OCI-LY3 (cell line): ENCODE data around the gene MYCBP2.

ENCODE experiments used
- EZH2phosphoT487 ChIP-seq: fragments of 200-600 bp; shearing (Covaris generic); IDR thresholded peaks from 2 replicates; pipeline ENCODE4 v1.6.1; 2018; ENCODE audit warnings: antibody characterized with exemption, mixed run types, low read depth
- TF ChIP-seq, protein P1 (sequence below): fragments of 200-600, 300-600 bp; sonication (generic); IDR thresholded peaks from 2 replicates; pipeline ENCODE4 v1.5.1; 2014; ENCODE audit warnings: antibody characterized with exemption, low read length, low read depth

DNA sequence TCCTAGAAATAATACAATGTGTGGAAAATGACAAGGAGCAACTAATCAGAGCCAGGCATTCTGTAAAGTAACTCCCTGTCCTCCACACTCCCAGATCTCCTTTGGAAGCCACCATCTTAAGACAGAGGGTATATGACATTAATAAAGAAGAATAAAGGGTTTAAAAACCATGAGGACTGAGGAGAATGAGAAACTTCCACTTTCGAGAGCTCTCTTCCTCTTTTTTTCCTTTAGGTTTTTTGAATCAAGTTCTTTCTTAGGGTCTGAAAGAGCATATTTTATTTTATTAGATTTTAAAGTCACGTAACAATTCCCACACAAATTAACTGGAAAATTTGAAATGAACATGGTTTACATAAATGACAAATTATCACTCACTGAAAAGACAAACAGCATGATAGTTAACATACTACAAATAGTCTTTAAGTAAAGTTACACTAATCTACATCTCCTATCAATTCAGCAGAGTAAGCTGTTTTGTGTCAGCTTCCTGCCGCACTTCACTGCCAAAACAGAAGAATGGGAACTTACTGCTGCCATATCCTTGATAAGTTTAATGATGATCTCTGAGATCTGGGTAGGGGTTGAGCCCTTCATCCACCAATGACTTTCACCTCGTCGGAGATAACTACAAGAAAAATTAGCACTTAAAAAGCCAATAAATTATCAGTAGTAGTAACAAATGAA lies 261.3 kb downstream of the MYCBP2 start:
- no peak for TF ChIP-seq EZH2phosphoT487
- TF ChIP-seq, protein P1, sequence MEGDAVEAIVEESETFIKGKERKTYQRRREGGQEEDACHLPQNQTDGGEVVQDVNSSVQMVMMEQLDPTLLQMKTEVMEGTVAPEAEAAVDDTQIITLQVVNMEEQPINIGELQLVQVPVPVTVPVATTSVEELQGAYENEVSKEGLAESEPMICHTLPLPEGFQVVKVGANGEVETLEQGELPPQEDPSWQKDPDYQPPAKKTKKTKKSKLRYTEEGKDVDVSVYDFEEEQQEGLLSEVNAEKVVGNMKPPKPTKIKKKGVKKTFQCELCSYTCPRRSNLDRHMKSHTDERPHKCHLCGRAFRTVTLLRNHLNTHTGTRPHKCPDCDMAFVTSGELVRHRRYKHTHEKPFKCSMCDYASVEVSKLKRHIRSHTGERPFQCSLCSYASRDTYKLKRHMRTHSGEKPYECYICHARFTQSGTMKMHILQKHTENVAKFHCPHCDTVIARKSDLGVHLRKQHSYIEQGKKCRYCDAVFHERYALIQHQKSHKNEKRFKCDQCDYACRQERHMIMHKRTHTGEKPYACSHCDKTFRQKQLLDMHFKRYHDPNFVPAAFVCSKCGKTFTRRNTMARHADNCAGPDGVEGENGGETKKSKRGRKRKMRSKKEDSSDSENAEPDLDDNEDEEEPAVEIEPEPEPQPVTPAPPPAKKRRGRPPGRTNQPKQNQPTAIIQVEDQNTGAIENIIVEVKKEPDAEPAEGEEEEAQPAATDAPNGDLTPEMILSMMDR: no peak
